22Rv1 (cell line): ENCODE results near the gene SETBP1.

Experiments
- CTCF ChIP-seq: fragments of 450-650 bp; IDR thresholded peaks from 2 replicates; pipeline ENCODE4 v1.5.1; 2017; ENCODE audit warnings: mild to moderate bottlenecking
- ZFX ChIP-seq: fragments of 450-650 bp; IDR thresholded peaks from 2 replicates; pipeline ENCODE4 v1.6.1; 2017; ENCODE audit warnings: antibody characterized with exemption, borderline replicate concordance

GRCh38 chr18:44693030-44693784, 12.5 kb downstream of the SETBP1 start:
- no peak for TF ChIP-seq CTCF
- no peak for TF ChIP-seq ZFX
